HL-60/S4 treated with phorbol 12-myristate 13-acetate at 8.2 ng/mL for 4 days and 3 days (cell line): ENCODE results near the gene TGIF2.
"Not testable (repeated sequence)": the region's sequence is repeated elsewhere in the genome, so short reads cannot be mapped to it uniquely, and the experiment has no call there.

Experiments used
- in situ Hi-C: fragments of 300-500 bp; cut with MboI; formaldehyde crosslinking; loops from 2 replicates; pipeline ENCODE4 v1.15.0; 2022; ENCODE audit warnings: low sequenced_read_pairs

TGIF2 gene

GRCh38 chr20:36546111-36546736, 27.2 kb upstream of the TGIF2 start:
- in situ Hi-C loops: no loop called here

- in situ Hi-C loops: no loop called here
Observed at GRCh38 chr20:36547186-36548005, 26.0 kb upstream of the TGIF2 start.

- in situ Hi-C loops: no loop called here
Observed at GRCh38 chr20:36548006-36548315, 25.4 kb upstream of the TGIF2 start.

GRCh38 chr20:36548704-36549627, 24.4 kb upstream of the TGIF2 start:
- in situ Hi-C loops: no loop called here

- in situ Hi-C loops: no loop called here
Observed at GRCh38 chr20:36549628-36549941, 23.8 kb upstream of the TGIF2 start.

- in situ Hi-C loops: no loop called here
Observed at GRCh38 chr20:36549942-36550789, 23.2 kb upstream of the TGIF2 start.

DNA sequence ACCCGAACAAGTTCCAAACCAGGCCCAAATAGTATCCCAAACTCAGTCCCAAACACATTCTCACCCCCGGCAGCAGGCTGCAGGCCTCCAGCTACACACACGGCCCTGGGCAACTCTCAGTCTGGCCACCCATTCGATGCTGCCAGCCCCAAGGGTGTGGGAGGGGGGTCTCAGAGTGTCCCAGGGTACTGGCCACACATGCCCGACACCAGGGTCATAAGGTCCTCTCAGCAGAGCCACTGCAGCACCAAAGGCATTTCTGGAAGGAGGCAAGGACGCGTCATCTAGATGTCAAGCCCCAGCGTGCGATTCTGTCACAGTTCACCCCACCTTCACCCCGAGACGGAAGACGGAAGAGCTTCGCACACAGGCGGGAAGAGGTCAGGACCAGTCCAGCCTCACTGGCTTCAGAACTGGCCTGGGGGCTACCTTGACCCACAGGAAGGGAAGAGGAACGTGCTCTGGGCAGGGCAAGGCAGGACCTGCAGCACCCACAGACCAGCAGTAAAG, 22.6 kb upstream of the TGIF2 start:
- in situ Hi-C loops: no loop called here

- in situ Hi-C loops: no loop called here
Observed at GRCh38 chr20:36555248-36555647, 18.1 kb upstream of the TGIF2 start.

DNA sequence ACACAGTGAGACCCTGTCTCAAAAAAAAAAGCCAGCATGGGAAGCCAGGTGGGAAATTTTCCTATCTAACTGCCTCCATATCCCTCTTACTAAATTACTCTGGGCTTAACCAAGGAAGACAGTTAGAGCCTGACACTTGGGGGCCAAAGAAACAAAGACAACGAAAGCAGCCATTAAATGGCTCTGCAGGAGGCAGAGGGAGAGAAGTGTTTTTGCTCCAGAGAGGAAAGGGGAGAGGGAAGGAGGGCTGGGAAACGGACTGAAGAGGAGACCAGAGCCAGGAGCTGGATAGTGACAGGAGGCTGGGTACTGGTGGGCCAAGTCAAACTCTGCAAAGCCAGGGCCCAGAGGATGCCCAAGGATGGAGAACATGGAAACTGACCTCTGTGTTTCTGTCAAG, 10.7 kb upstream of the TGIF2 start:
- in situ Hi-C loops: no loop called here

DNA sequence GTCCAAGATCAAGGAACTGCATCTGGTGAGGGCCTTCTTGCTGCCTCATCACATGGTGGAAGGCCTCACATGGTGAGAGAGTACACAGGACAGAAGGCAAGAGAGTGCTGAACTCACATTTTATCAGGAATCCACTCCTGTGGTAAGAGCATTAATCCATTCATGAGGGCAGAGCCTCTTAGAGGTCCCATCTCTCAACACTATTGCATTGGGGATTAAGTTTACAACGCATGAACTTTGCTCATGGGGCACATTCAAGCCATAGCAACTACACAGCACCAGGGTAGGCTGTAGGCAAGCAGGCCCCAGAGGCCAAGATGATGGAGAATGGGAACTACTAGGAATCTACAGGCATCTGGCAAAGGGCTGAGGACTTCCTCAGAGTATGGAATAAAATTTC, 10.0 kb upstream of the TGIF2 start:
- in situ Hi-C loops: no loop called here

DNA sequence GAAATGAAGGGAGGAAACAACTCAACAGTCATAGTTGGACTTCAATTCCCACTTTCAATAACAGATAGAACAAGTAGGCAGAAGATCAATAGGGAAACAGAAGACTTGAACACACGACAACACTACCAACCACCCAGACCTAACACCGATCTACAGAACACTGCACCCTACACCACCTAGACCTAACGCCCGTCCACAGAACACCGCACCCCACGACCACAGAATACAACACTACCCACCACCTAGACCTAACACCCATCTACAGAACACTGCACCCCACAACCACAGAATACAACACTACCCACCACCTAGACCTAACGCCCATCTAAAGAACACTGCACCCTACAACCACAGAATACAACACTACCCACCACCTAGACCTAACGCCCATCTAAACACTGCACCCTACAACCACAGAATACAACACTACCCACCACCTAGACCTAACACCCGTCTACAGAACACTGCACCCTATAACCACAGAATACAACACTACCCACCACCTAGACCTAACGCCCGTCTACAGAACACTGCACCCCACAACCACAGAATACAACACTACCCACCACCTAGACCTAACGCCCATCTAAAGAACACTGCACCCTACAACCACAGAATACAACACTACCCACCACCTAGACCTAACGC, 9.2 kb upstream of the TGIF2 start:
- in situ Hi-C loops: not testable (repeated sequence)

GRCh38 chr20:36564726-36565121, 8.7 kb upstream of the TGIF2 start:
- in situ Hi-C loops: not testable (repeated sequence)

- in situ Hi-C loops: no loop called here
Observed at GRCh38 chr20:36565520-36565919, 7.9 kb upstream of the TGIF2 start.

GRCh38 chr20:36569847-36570429, 3.5 kb upstream of the TGIF2 start:
- in situ Hi-C loops: no loop called here

GRCh38 chr20:36571564-36572504, 1.6 kb upstream of the TGIF2 start:
- in situ Hi-C loops: no loop called here

DNA sequence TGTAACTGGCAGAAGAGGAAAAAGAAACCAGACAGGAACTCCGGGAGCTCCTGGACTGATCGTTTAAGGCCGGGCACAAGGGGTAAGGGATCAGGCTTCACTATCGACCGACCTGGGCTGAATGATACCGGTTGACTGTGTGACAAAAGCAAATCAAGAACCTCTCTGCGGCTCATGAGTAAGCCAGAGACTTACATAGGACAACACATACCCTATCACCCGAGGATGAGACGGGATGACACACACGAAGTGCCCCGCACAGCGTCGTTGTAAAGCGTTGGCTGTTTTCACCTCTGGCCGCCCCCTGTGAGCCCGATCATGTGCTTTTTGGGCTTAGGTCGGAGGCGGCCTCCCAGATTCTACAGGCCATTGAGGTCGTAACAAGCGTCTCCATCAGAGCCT, 695 bp upstream of the TGIF2 start:
- in situ Hi-C loops: no loop called here

GRCh38 chr20:36573798-36574365, 485 bp downstream of the TGIF2 start:
- in situ Hi-C loops: no loop called here

DNA sequence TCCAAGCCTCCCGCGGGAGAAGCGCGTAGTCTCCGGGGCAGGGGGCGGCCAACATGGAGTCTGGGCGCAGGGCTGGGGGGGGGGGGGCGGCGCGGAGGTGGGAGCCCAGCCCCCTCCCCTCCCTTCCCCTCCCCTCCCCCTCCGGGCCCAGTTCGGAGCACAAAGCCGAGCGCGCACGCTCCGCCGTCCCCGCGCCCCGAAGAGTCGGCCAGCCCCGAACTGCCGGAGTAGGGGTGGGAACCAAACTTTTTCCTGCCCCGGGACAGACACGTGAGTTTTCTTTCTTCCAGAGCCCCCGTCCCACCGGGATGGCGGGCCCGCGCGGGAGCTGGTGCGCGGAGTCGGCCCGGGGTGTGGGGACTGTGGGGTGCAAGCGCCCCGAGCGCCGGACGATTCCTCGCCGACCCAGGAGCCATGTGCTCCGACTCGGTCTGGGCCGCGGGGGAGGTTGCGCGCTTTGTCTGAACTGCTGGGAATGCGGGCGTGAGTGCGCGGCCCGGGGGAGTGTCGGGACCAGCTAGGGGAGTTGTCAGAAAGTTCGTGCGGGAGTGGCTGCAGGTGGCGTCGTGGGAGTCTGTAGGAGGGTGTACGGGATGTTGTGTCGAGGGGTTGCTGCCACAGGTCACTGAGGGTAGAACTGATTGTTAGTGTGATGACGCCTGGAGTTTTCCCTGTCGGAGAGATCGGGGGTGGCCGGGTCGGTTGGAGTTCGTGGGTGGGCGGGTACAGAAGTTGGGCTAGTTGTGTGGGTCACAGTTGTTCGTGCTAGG, 1.2 kb downstream of the TGIF2 start:
- in situ Hi-C loops: no loop called here
